ENCODE data around the gene ROPN1L. TPM values are rescaled to one million over a fixed set of nuclear protein-coding genes. Genes with fewer than 3 reads are reported as not detected.

The ROPN1L gene
- total RNA-seq, 1 donor from 2014 or later = 0.77 TPM

- peaks cover 2% of the 10 kb centered on the region for H3K27me3 ChIP-seq (ENCODE audit: insufficient read depth, low read length)
These were observed 56.7 kb downstream of the ROPN1L start for GRCh38 chr5:10498350-10498749.

GRCh38 chr5:10499066-10499465, 57.4 kb downstream of the ROPN1L start:
- Histone ChIP-seq H3K4me3 (ENCODE audit: insufficient read depth, low read depth, low read length) (no peak overlapping the region), H2AFZ (ENCODE audit: low read depth, low read length) (no peak overlapping the region), H3K4me1 (ENCODE audit: insufficient read depth, low read length) (no peaks in the 10 kb centered on the region), H3K27ac (ENCODE audit: low read depth, low read length) (no peak overlapping the region), H3K9ac (ENCODE audit: low read length) (no peak overlapping the region), H3K36me3 (ENCODE audit: insufficient read depth, low read length) (no peaks in the 10 kb centered on the region), H3K4me2 (ENCODE audit: low read length) (no peak overlapping the region), H4K20me1 (ENCODE audit: insufficient read depth, low read length) (no peaks in the 10 kb centered on the region), H3K79me2 (ENCODE audit: insufficient read depth, low read length) (no peaks in the 10 kb centered on the region), H3K9me3 (ENCODE audit: insufficient read depth, low read depth, low read length) (peaks cover 5% of the 10 kb centered on the region), H3K27me3 (ENCODE audit: insufficient read depth, low read length) (peaks cover 2% of the 10 kb centered on the region)
- Mint-ChIP-seq H3K4me3 (ENCODE audit: unreplicated experiment) (no peak overlapping the region), H3K27ac (ENCODE audit: unreplicated experiment) (no peak overlapping the region), H3K27me3 (ENCODE audit: low read depth, unreplicated experiment) (peaks cover 8% of the 10 kb centered on the region), H3K4me1 (ENCODE audit: low read depth, unreplicated experiment) (peaks cover 2% of the 10 kb centered on the region), H3K36me3 (ENCODE audit: low read depth, unreplicated experiment) (no peaks in the 10 kb centered on the region), H3K9me3 (ENCODE audit: unreplicated experiment) (peaks cover 7% of the 10 kb centered on the region)
- DNase-seq (ENCODE audit: low read depth) (no peak), FAIRE-seq (no peak)
- TF ChIP-seq EZH2 (IDR thresholded peaks at IDR 0.05; ENCODE audit: insufficient read depth, low read length) = no peak
- no peak for TF ChIP-seq CTCF (IDR thresholded peaks at IDR 0.05; ENCODE audit: insufficient read depth, low read depth, low read length)

More at GRCh38 chr5:10498350-10498749, 56.7 kb downstream of the ROPN1L start:
- Histone ChIP-seq H3K79me2 (ENCODE audit: insufficient read depth, low read length) (no peaks in the 10 kb centered on the region), H4K20me1 (ENCODE audit: insufficient read depth, low read length) (no peaks in the 10 kb centered on the region), H3K9ac (ENCODE audit: low read length) (no peak overlapping the region), H3K4me3 (ENCODE audit: insufficient read depth, low read depth, low read length) (no peak overlapping the region), H2AFZ (ENCODE audit: low read depth, low read length) (no peak overlapping the region), H3K4me2 (ENCODE audit: low read length) (no peak overlapping the region), H3K4me1 (ENCODE audit: insufficient read depth, low read length) (no peaks in the 10 kb centered on the region), H3K9me3 (ENCODE audit: insufficient read depth, low read depth, low read length) (peaks cover 5% of the 10 kb centered on the region), H3K36me3 (ENCODE audit: insufficient read depth, low read length) (no peaks in the 10 kb centered on the region), H3K27ac (ENCODE audit: low read depth, low read length) (no peak overlapping the region)
- Mint-ChIP-seq H3K27ac (ENCODE audit: unreplicated experiment) (no peak overlapping the region), H3K9me3 (ENCODE audit: unreplicated experiment) (peaks cover 9% of the 10 kb centered on the region), H3K4me1 (ENCODE audit: low read depth, unreplicated experiment) (peaks cover 2% of the 10 kb centered on the region), H3K27me3 (ENCODE audit: low read depth, unreplicated experiment) (peaks cover 8% of the 10 kb centered on the region), H3K4me3 (ENCODE audit: unreplicated experiment) (no peak overlapping the region), H3K36me3 (ENCODE audit: low read depth, unreplicated experiment) (no peaks in the 10 kb centered on the region)
- FAIRE-seq = no peak
- no peak for DNase-seq (ENCODE audit: low read depth)
- no peak for TF ChIP-seq CTCF (IDR thresholded peaks at IDR 0.05; ENCODE audit: insufficient read depth, low read depth, low read length)
- TF ChIP-seq EZH2 (IDR thresholded peaks at IDR 0.05; ENCODE audit: insufficient read depth, low read length) = no peak

GRCh38 chr5:10499776-10500175, 58.1 kb downstream of the ROPN1L start:
- no peak for TF ChIP-seq CTCF (IDR thresholded peaks at IDR 0.05; ENCODE audit: insufficient read depth, low read depth, low read length)
- TF ChIP-seq EZH2 (IDR thresholded peaks at IDR 0.05; ENCODE audit: insufficient read depth, low read length) = no peak
- Mint-ChIP-seq H3K36me3 (ENCODE audit: low read depth, unreplicated experiment) (no peaks in the 10 kb centered on the region), H3K27ac (ENCODE audit: unreplicated experiment) (no peak overlapping the region), H3K4me1 (ENCODE audit: low read depth, unreplicated experiment) (peaks cover 2% of the 10 kb centered on the region), H3K27me3 (ENCODE audit: low read depth, unreplicated experiment) (peaks cover 8% of the 10 kb centered on the region), H3K4me3 (ENCODE audit: unreplicated experiment) (no peak overlapping the region), H3K9me3 (ENCODE audit: unreplicated experiment) (peaks cover 4% of the 10 kb centered on the region)
- no peaks in the 10 kb centered on the region for H3K4me1 ChIP-seq (ENCODE audit: insufficient read depth, low read length)
- no peak overlapping the region for H3K9ac ChIP-seq (ENCODE audit: low read length)
- H4K20me1 ChIP-seq (ENCODE audit: insufficient read depth, low read length) = no peaks in the 10 kb centered on the region
- no peaks in the 10 kb centered on the region for H3K79me2 ChIP-seq (ENCODE audit: insufficient read depth, low read length)
- DNase-seq (ENCODE audit: low read depth) (no peak), FAIRE-seq (no peak)
- H3K4me3 ChIP-seq (ENCODE audit: insufficient read depth, low read depth, low read length) = no peak overlapping the region
- H3K27me3 ChIP-seq (ENCODE audit: insufficient read depth, low read length) = peaks cover 2% of the 10 kb centered on the region
- H2AFZ ChIP-seq (ENCODE audit: low read depth, low read length) = no peak overlapping the region
- peaks cover 3% of the 10 kb centered on the region for H3K9me3 ChIP-seq (ENCODE audit: insufficient read depth, low read depth, low read length)
- no peaks in the 10 kb centered on the region for H3K36me3 ChIP-seq (ENCODE audit: insufficient read depth, low read length)
- H3K27ac ChIP-seq (ENCODE audit: low read depth, low read length) = no peak overlapping the region
- H3K4me2 ChIP-seq (ENCODE audit: low read length) = no peak overlapping the region
